Measurements from ENCODE around the gene ACYP2. TPM values are rescaled to one million over a fixed set of nuclear protein-coding genes. Genes with fewer than 3 reads are reported as not detected.

Gene ACYP2
- total and polyA plus RNA-seq, 11 donors, result 39.7 to 107 (median 53.2) TPM

- Histone ChIP-seq H3K27me3 (no peaks in the 10 kb centered on the region), H3K4me1 (peaks cover 0 to 21% (median 2%) of the 10 kb centered on the region in 12 donors), H3K36me3 (no peaks in the 10 kb centered on the region), H3K4me3 (no peak overlapping the region), H3K9me3 (no peaks in the 10 kb centered on the region), H3K27ac (peak overlapping the region in 6 of 12 donors; percentile 0 to 63 (median 20))
- TF ChIP-seq CTCF (IDR thresholded peaks at IDR 0.05) (no peak), POLR2A (IDR thresholded peaks at IDR 0.05) (no peak)
- ATAC-seq (peak; percentile 74 to 89 (median 86)), DNase-seq (peak in 4 of 5 donors; percentile 58 to 69 (median 58))
- WGBS, 4 donors, result 39 to 52% (median 44%) methylated on average over 2 of the region's 2 CpGs
- intact Hi-C loops (cut with DNase I), result loop anchor here in 2 of 10 donors (5.0 to 10.0 kb wide), 2 partner anchors 109 to 286 kb away; partner anchors contain the start of gene SPTBN1 (in 1 of the 2)
Observed at GRCh38 chr2:54348646-54349045, 233.2 kb downstream of the ACYP2 start.

DNA sequence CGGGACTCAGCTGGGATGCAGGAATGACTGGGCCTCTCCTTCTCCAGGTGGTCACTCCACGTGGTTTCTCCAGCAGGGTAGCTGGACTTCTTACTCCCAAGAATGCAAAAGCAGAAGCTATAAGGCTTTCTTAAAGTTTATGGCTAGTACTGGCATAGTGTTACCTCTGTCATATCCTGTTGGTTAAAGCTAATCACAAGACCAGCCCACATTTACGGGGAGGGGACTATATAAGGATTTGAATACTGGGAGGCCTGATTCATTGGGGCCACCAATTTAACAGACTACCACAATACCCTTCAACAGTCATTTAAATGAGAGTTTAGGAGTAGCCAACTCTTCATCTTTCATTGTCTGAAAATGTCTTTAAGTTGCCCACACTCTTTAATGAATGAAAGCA, 235.0 kb downstream of the ACYP2 start:
- 61 to 88% (median 71%) methylated on average over 3 of the region's 3 CpGs for WGBS, 4 donors
- intact Hi-C loops (cut with DNase I), result no loop called here
- H3K9me3 ChIP-seq, result no peaks in the 10 kb centered on the region
- no peak overlapping the region for H3K4me3 ChIP-seq
- ATAC-seq (no peak), DNase-seq (no peak)
- H3K36me3 ChIP-seq, result no peaks in the 10 kb centered on the region
- H3K27me3 ChIP-seq, result no peaks in the 10 kb centered on the region
- TF ChIP-seq POLR2A (IDR thresholded peaks at IDR 0.05), result no peak
- TF ChIP-seq CTCF (IDR thresholded peaks at IDR 0.05), result no peak
- no peak overlapping the region for H3K27ac ChIP-seq
- peaks cover 0 to 14% (median 0%) of the 10 kb centered on the region in 12 donors for H3K4me1 ChIP-seq

DNA sequence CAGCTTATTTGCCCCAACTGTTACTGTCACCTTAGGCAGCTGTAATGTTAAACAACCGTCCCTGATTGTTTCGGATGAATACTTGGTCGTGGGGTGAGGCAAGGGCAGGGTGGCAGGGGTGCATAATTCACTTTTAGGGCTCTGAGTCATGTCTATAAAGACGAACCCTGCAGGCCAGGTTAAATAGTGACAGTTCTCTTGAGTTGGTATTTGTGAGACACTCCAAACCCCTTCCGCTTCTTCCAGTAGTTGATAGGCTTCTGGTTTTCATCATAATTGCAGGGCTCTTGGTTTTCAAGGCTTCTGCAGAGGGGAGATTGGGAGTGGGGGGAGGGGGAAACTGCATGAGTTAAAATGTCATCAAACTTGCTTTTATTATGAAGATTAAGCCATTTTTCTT, 237.8 kb downstream of the ACYP2 start:
- peaks cover 0 to 7% (median 0%) of the 10 kb centered on the region in 12 donors for H3K4me1 ChIP-seq
- H3K36me3 ChIP-seq, result no peaks in the 10 kb centered on the region
- H3K4me3 ChIP-seq, result no peak overlapping the region
- peak in 3 of 4 donors; percentile 17 to 62 (median 53) for ATAC-seq
- no peaks in the 10 kb centered on the region for H3K9me3 ChIP-seq
- no peaks in the 10 kb centered on the region for H3K27me3 ChIP-seq
- intact Hi-C loops (cut with DNase I), result no loop called here
- peak overlapping the region in 2 of 12 donors; percentile 3 to 12 for H3K27ac ChIP-seq
- 59 to 73% (median 66%) methylated on average over 5 of the region's 5 CpGs for WGBS, 4 donors
- no peak for TF ChIP-seq POLR2A (IDR thresholded peaks at IDR 0.05)
- no peak for TF ChIP-seq CTCF (IDR thresholded peaks at IDR 0.05)
- DNase-seq, result no peak

Other genes starting within 250 kb of the ACYP2 start
- 100 to 1,000 TPM in 2 of 9 donors, 10 to 100 TPM in 7; 52.4 to 110 (median 62.7) TPM for gene PSME4, start 144.6 kb upstream of the ACYP2 start, total RNA-seq
- 10 to 100 TPM; 30.8 to 58.0 TPM for gene PSME4, start 144.6 kb upstream of the ACYP2 start, polyA plus RNA-seq
- under 1 TPM in 1 of 9 donors, not detected in 8; 0.12 TPM for gene TSPYL6, start 140.6 kb downstream of the ACYP2 start, total RNA-seq
- under 1 TPM; 0.03 to 0.08 TPM for gene TSPYL6, start 140.6 kb downstream of the ACYP2 start, polyA plus RNA-seq